ENCODE measurements around the gene APOA4.

GRCh38 chr11:116800610-116801009 lies 22.5 kb downstream of the APOA4 start:
- TF ChIP-seq EZH2phosphoT487 (IDR thresholded peaks at IDR 0.05; ENCODE audit: borderline replicate concordance) (no peak), POLR2AphosphoS5 (IDR thresholded peaks at IDR 0.05; ENCODE audit: low read depth, low read length) (no peak), CTCF (IDR thresholded peaks at IDR 0.05 in 2 of 3, conservative IDR thresholded peaks at IDR 0.05 in 1 of 3; ENCODE audit: borderline replicate concordance in 1 of 3, insufficient read depth in 1 of 3, low read depth in 2 of 3, low read length in 2 of 3) (no peak)
